GM18505 (cell line): ENCODE results near the gene MRPS34.
A peak's percentile ranks its signal among the peaks of the same experiment; 100 is the strongest.

Experiments
- ATAC-seq: cut with Tn5 transposase; IDR thresholded peaks from one replicate; pipeline ENCODE4 v1.9.1; 2021; ENCODE audit not compliant: unreplicated experiment
- POLR2A ChIP-seq: IDR thresholded peaks from 4 replicates; pipeline ENCODE4 v1.6.1; 2011; ENCODE audit warnings: borderline replicate concordance; ENCODE audit not compliant: insufficient read depth, insufficient read length; ENCODE audit errors: extremely low read depth

The MRPS34 gene

GRCh38 chr16:1776672-1776955, 3.7 kb upstream of the MRPS34 start:
- TF ChIP-seq POLR2A: no peak
- ATAC-seq: no peak

GRCh38 chr16:1775846-1776671, 3.1 kb upstream of the MRPS34 start:
- TF ChIP-seq POLR2A: no peak
- ATAC-seq: no peak

- ATAC-seq: no peak
- no peak for TF ChIP-seq POLR2A
These were observed 2.3 kb upstream of the MRPS34 start for GRCh38 chr16:1775006-1775845.

- TF ChIP-seq POLR2A: no peak
- no peak for ATAC-seq
These were observed 1.5 kb upstream of the MRPS34 start for GRCh38 chr16:1774448-1774780.

GRCh38 chr16:1773703-1774447, 941 bp upstream of the MRPS34 start:
- ATAC-seq: no peak
- TF ChIP-seq POLR2A: no peak

- no peak for TF ChIP-seq POLR2A
- ATAC-seq: peak; percentile 5
These were observed 499 bp downstream of the MRPS34 start, which contains the start of gene EME2 for GRCh38 chr16:1772362-1772907. Gene EME2 (plus strand): TSS chr16:1772810. CDS start chr16:1773228, 418 bp downstream.

- no peak for TF ChIP-seq POLR2A
- ATAC-seq: no peak
These were observed 1.0 kb downstream of the MRPS34 start for GRCh38 chr16:1771864-1772361.

- ATAC-seq: no peak
- peak; percentile 43 for TF ChIP-seq POLR2A
These were observed 1.6 kb downstream of the MRPS34 start, which contains the start of gene NME3 for GRCh38 chr16:1771188-1771863. Gene NME3 (minus strand): TSS chr16:1771543. CDS start chr16:1771534, 9 bp downstream.

GRCh38 chr16:1770328-1771187, 2.4 kb downstream of the MRPS34 start:
- no peak for TF ChIP-seq POLR2A
- ATAC-seq: no peak

GRCh38 chr16:1769402-1770300, 3.3 kb downstream of the MRPS34 start:
- ATAC-seq: no peak
- TF ChIP-seq POLR2A: no peak

GRCh38 chr16:1768767-1769401, 4.0 kb downstream of the MRPS34 start:
- ATAC-seq: no peak
- TF ChIP-seq POLR2A: no peak
